A549 treated with AZD9567 at 1 μM for 4 hours (cell line): Measurements from ENCODE around the gene WDR53. TPM values are rescaled to one million over a fixed set of nuclear protein-coding genes. Genes with fewer than 3 reads are reported as not detected.

ENCODE experiments used
- total RNA-seq: library from RNA; stranded (reverse); fragments of 200-300 nt; extraction: Qiagen RNA extraction; gene quantifications from 5 replicates; pipeline ENCODE4 v1.2.3, GENCODE V29; 2022; ENCODE audit not compliant: insufficient read depth

WDR53 gene
- total RNA-seq: 7.4 to 10.3 TPM (median 8.9 TPM) in 5 replicates

DNA sequence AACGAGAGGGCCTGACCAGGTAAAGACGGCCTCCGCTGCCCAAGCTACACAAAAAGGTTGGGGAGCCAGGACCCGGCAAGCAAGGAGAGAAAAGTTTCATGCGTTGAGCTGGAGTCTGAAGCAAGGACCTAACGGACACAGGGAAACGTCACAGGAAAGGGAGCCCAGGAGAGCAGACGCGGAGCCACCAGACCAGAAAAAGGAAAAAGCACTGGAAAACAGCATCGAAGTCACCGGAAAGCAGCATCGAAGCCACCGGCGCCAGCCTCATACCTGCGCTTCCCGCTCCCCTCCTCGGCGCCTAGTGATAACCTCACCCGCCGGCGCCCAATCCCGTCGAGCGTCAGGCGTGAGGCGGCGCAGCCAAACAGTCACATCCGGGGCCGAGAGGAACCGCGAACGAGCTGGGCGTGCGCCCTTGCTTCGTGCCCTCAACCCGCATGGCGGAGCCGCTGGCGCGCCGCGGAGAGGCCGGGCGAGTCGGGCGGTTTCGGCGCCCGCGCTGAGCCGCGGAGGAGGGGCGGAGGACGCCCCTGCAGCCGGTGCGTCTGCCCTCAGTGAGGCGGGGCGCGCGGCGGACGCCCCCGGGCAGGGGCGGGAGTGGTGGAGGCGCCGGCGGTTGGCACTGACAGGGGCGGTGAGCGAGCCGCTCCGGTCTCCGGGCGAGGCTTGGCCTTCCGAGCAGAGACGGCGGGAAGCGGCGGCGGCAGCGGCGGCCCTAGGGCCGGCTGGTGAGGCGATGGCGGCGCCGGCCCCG, at the start of gene WDR53, which contains the start of gene FBXO45:
TSS of gene WDR53 (minus strand) at position 309 of the 757 bp plus-strand sequence. CDS start 7,079 bp downstream, outside the sequence.
TSS of gene FBXO45 (plus strand) at position 415 of the 757 bp plus-strand sequence. CDS start at position 740, 325 bp downstream.

DNA sequence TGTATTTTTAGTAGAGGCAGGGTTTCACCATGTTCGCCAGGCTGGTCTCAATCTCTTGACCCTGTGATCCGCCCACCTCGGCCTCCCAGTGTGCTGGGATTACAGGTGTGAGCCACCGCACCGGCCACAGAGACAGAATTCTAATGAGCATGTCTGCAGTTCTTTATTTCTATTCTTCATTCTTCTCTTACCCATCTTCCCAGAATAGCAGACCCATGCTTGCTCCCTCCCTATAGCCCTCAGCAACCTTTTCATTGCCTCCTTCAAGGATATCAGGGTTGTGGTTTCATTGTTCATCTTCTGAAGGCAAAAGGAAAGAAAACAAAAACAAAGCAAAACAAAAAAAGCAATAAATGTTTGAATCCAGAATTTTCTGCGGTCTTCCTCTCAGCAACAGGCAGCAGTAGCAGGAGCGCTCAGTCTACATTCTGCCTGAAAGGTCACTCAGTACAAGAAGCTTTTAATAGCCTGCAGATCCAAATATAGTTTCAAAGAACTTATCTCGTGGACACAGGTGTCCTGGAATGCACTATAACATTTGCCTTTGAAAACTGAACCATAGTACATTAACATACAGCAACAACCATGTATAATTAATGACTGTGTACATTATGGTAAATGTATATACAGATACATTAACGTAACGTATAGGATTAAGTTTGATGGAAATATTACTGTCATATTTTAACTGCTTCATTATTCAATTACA, 53.3 kb downstream of the WDR53 start, which contains the start of gene SMCO1:
TSS of gene SMCO1 (minus strand) at position 434 of the 709 bp plus-strand sequence. CDS start at position 297, 137 bp downstream.

Other genes with a start within 250 kb of the WDR53 start
- gene TM4SF19, start 230.2 kb downstream of the WDR53 start, total RNA-seq: 7.4 to 10.7 TPM (median 7.9 TPM) in 5 replicates
- gene UBXN7, start 136.1 kb downstream of the WDR53 start, total RNA-seq: 6.5 to 11.0 TPM (median 8.7 TPM) in 5 replicates
- gene RNF168, start 64.8 kb downstream of the WDR53 start, total RNA-seq: 3.2 to 4.0 TPM (median 3.4 TPM) in 5 replicates
- gene SMCO1, start 53.2 kb downstream of the WDR53 start, total RNA-seq: 0.05 TPM in 1 of 5 replicates, not detected in the others
- 6.5 to 10.2 TPM (median 7.6 TPM) in 5 replicates for gene FBXO45, start 106 bp upstream of the WDR53 start, total RNA-seq
- gene NRROS, start 71.1 kb upstream of the WDR53 start, total RNA-seq: 0.02 TPM in 1 of 5 replicates, not detected in the others
- 2.3 to 3.6 TPM (median 2.9 TPM) in 5 replicates for gene CEP19, start 143.7 kb upstream of the WDR53 start, total RNA-seq
- gene PIGX, start 143.8 kb upstream of the WDR53 start, total RNA-seq: 32.1 to 49.6 TPM (median 32.9 TPM) in 5 replicates
- gene PAK2, start 171.3 kb upstream of the WDR53 start, total RNA-seq: 33.3 to 54.1 TPM (median 37.0 TPM) in 5 replicates